OCI-M2 (cell line): ENCODE data around the gene ADGRL2.

ENCODE experiments used
- DNase-seq: peaks from one replicate; lab custom pipeline; 2025; ENCODE audit not compliant: unreplicated experiment; lab: John Stamatoyannopoulos, UW

ADGRL2 gene

DNA sequence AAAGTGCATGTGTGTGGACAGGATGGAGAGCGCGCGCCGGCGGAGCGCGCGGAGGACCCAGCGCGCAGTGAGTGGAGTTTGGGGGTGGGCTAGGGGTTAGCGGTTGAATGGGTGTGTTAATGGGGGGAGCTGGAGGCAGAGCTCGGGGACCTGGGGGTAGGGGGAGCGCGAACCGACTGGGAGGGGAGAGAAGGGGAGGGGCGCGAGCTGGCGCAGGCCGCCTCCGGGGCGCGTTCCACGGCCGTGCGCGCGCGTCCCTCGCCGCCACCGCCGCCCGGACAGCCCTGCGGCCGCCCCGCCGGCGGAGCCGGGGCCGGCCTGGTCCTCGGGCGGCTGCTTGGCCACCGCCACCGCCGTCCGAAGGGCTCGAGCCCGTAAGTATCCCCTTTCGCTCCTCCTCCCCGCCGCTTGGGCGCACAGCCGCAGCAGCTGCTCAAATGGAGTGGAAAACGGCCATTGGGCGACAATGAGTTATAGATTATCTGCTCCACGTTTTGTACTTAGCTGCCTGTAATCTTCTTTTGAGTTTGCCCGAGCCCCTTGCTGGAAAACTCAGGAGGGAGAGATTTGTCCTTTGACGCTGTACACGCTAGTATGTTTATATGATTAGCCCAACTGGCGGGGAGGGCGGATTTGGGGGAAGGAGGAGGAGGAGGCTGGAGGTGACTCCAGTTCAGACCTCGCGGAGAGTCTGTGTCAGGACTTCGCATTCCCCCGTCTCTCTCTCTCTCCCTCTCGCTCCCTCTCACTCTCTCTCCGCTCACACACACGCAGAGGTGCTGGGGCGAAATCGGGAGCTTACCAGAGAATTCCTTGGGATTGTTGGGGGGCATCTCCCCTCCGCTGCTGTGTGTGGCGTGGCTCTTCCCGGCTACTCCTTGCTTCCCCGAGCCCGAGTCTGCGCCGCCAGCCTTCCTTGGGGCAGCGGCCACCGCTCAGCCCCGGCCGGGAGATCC, at the start of gene ADGRL2:
Gene ADGRL2, plus strand, starts transcription at position 240 of the 956 bp plus-strand sequence. CDS start 36,051 bp downstream, outside the sequence.
- peak; percentile 19 for DNase-seq

DNA sequence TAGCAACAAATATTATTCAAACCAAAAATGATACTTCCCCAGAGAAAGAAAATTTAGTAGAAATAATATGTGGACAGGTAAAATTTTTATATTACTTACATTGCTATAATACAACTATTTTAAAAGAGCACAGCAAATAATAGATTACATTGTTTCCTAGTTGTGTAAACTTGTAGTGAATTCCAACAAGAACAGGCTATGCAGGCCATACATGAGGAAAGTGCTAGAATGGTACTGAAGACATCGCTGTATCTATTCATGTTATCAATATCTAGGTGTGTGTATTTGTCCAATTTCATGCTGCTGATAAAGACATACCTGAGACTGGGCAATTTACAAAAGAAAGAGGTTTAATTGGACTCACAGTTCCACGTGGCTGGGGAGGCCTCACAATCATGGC, 47.9 kb upstream of the ADGRL2 start:
- no peak for DNase-seq

DNA sequence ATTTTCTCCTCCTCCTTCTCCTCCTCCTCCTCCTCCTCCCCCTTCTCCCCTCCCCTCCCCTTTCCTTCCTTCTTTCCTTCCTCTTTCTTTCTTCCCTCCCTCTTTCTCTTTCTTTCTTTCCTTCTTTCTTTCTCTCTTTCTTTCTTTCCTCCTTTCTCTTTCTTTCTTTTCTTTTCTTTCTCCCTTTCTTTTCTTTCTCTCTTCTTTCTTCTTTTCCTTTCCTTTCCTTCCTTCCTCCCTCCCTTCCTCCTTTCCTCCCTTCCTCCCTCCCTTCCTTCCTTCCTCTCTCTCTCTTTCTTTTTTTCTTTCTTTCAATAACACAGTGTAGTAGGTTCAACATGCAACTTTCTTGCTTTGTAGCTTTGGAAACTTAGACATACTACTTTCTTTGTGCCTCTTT, 46.3 kb upstream of the ADGRL2 start:
- no peak for DNase-seq

DNA sequence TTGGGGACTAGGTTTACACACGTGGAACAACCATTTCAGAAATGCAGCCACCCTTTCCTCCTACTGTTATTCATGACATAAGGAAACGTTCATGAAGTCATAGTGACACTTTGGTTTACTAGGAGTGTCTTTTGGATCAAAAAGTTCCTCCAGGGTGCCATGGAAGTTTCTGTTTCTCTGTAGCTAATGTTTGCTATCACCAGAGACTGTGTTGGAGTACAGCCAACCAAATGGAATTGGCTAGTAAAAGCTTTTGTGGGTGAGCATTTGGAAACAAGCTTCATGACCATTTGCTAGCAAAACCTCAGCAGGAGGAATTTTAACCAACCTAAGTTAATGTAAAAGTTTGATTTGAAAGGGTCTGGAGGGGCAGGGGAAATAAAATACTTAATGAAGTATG, 43.9 kb upstream of the ADGRL2 start:
- no peak for DNase-seq

DNA sequence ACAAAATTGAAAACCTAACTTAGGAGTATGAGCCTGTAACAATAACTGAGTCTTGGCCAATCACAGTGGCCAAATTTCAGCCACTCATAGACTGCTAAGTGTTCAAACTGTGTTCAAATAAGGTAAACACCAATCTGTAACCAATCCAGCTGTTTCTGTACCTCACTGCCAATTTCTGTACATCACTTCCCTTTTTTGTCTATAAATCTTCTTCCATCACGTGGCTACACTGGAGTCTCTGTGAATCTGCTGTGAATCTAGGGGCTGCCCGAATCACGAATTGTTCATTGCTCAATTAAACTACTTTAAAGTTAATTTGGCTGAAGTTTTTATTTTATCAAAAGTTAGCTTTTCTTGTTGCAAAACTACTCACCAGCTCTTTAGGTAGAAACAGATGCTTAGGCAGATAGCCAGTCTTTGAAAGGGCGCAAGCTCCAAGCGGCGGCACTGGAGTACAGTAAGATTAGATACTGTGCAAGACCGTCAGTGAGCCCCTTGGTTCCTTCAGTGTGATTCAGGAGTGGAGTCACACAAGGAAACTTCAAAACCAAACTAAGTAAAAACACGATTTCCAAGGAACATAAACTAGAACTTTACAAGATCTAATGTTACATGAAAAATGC, 43.2 kb upstream of the ADGRL2 start:
- DNase-seq, result no peak

DNA sequence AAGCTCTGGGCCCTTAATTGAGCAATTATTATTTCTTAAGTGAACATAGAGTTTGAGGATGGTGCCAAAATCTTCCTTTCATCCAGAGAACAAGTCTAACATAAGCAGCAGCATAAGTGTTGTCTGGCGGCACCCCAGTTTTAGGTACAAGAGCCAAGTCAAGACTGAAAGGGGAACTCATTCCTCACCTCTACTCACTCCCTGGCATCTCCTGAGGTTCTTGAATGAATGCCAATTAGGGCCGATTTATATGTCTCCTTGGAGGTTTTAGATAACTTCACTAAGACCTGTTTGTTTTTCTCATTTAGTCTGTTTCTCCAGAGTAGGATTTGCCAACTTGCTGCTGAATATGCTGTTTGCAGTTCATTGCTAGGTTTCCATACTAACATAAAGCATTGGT, 42.6 kb upstream of the ADGRL2 start:
- DNase-seq, result no peak

DNA sequence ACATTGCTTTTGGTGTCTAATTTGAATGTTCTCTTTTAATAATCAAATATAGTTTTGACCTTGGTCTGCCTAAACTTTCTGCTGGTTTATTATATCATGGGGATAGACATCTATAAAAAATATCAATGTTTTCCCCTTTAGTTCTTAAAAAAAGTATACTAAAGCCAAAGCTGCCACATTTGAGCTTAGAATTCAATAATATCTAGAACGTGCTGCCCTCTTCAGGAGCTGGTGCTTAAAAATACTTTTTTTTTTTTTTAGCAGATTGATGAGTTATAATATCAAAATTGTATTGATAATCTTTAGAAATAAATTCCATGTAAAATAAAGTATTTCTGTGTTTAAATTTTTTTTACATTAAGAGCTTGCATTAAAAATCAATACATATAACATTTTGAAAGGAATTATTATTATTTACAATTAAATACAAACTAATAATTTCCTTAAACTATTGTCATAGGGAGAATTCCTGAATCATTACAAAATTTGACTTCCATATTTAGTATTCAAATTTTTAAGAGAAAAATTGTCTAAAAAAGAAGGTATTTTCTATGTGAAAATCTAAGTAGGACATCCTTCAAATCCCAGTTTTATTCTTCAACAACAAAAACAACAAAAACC, 40.1 kb upstream of the ADGRL2 start:
- no peak for DNase-seq

DNA sequence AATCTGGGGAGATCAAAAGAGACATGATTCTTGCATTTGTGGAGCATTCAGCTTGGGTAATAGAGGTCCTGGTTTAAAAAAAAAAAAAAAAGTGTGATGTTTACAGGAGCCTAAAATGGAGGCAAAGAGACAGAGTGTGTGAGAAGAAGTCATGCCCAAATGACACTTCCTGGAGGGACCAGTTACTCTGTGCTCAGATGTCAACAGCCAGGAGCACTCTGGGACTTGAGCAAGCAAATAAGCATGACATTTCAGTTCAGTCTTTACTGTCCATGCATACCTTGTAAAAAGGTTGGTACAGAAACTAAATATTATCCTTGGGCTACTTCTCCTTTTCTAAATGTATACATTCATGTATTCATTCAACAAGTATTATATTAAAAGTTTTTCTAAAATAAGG, 25.2 kb upstream of the ADGRL2 start:
- DNase-seq, result no peak

DNA sequence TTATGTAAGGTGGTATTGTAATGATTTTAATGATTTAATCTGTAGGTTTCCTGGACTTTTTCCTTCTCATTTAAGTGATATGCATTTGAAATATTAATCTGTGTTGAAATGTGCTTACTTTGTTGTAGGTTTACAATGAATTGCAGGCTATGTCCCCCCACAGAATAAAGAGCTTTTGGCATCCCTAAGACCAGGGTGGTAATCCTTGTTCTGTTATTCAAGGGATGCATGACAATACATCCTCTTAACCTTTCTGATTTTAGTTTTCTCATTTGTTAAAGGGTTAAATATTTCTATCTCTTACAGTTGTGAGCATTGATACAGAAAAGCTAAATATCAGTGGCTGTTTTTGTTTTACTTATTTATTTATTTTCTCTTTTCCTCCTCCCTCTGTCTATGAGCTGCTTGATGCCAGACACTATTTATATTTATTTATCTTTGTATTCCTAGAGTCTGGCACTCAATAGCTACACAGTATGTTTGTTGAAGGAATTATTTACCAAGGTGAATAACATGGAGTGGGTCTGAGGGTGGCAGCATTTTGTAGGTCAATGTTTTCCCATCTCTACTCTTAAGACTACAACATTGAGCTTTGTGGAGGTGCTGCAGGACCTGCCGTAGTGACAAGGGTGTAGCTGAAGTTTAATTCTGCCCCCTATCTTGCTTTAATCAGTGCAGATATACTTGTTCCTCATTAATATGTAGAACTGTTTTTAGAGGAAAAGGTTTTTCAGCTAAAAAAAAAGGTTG, 19.9 kb upstream of the ADGRL2 start:
- DNase-seq, result no peak

DNA sequence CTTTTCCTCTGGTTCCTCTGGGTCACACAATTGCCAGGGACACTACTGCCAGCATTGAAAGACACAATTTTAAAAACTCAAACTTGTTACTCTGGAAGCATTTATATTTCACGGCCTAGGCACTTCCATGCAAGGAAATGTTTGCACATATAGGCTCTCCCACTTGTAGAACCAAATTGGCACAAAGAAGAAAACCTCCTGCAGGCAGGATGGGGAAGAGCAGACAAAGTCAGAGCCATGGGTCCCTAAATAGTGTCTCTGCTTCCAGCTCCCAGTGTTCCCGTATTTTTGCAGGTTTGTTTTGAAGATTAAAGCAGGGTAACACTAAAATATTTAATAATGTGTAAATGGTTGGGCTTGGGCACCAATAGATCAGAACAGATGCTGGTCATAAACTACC, 19.0 kb upstream of the ADGRL2 start:
- DNase-seq, result no peak

DNA sequence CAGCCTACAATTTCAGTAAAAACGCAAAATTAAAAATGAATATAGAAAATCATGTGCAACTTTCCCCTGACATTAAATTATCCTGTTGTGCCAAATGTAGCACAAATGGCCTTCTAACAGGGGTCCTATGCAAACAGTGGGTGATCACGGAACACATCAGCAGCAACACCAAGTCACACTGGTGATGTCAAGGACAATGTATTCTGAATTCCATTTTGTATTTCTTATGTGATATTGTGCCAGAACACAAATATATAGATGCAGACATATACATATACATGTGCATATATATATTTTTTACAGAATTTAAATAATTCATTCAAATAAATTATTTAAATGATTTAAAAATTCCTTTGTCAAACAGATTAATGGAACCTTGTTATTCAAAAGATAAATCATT, 8.6 kb upstream of the ADGRL2 start:
- no peak for DNase-seq

DNA sequence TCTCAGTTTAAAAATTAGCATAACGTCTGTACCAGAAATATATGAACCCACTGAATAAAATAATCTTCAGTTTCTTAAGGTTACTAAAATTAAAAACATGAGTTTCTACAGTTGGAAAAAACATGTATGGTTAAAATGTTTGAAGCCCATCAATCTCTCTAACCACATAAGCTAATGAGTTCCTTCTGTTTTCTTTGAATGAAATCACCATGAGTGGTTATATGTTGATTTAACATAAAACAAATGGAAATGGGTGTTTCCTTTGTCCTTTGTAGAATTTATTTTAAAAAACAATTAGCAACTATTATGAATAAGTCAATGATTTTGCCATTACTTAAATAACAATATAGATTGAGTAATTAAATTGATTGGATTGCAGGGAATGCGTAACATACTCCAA, 3.0 kb upstream of the ADGRL2 start:
- DNase-seq, result no peak

DNA sequence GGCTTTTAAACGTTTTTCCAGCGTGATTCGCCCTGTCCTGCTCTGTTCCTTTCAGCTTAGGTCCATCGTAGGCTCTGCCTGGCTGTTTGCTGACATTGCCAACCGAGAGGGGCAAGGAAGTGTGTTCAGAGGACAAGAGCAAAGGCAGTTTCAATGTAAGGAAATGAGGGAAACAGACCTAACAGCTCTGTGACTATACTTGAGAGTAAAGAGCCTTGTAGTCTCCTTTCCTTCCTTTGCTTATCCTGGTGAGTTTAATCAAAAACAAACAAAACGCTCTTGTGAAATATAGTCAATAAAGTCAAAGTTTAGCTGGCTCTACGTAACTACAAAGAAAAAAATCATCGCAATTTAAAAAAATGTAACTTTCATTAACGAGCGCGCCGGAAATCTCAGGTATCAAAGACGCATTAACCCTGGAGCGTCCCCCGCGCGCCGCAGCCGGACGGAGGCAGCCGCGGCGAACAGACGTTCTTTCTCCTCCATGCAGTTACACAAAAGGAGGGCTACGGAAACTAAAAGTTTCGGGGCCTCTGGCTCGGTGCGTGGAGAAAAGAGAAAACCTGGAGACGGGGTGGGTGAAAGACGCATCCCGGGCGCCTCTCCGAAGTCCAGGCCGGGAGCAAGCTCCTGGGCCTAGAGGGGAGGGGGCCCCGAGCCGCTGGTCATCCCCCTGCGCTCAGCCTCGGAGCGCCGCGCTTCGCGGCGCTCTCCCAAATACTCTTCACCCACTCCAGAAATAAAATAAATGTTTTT, 617 bp upstream of the ADGRL2 start:
- DNase-seq, result no peak

DNA sequence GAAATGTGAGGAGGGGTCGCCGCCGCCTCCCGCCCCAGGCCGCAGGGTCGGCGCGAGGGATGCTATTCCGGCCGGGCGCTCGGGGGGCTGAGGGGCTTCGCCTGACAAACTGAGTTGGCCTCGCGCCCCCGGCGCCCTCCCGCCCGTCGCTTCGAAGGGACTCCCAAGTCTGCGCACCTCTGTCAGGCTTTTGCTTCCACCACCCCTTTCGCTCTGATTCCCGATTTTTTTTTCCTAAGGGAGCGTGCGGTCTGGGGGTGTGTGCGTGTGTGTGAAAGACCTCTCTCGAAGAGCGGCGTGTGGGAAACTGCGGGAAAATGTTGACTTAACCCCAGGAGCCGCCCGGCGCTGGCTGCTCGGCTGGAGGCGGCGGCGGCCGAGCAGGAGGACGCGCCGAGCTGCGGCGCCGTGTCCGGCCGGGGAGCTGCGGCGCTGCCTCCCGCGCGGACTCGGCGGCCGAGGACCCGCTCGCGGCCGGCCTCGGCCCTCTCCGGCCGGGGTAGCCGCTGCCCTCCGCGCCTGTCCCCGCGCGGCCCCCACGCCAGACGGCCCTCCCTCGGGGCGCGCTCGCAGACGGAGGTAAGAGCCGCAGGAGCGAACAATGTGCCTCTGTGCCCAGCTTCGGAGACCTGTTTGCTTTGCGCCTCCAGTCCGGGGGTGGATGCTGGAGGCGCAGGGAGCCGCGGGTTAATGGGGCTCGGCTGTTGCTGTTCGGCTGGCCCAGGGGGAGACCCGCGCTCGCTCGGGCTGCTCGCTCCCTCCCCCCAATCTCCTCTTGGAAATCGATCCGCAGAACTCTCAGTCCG, 1.1 kb downstream of the ADGRL2 start:
- DNase-seq, result no peak

DNA sequence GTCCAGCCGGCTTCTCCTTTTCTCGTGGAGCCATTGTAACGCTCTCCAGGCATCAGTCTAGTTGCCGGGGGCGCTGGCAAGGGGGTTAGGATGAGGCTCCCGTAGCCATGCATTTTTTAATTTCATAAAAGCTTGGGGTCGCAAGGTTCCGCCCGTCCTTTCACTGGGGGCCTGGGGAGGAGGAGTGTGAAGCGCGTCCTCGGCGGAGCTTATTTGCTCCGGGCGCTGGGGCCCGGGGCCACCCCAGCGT, 1.6 kb downstream of the ADGRL2 start:
- no peak for DNase-seq

DNA sequence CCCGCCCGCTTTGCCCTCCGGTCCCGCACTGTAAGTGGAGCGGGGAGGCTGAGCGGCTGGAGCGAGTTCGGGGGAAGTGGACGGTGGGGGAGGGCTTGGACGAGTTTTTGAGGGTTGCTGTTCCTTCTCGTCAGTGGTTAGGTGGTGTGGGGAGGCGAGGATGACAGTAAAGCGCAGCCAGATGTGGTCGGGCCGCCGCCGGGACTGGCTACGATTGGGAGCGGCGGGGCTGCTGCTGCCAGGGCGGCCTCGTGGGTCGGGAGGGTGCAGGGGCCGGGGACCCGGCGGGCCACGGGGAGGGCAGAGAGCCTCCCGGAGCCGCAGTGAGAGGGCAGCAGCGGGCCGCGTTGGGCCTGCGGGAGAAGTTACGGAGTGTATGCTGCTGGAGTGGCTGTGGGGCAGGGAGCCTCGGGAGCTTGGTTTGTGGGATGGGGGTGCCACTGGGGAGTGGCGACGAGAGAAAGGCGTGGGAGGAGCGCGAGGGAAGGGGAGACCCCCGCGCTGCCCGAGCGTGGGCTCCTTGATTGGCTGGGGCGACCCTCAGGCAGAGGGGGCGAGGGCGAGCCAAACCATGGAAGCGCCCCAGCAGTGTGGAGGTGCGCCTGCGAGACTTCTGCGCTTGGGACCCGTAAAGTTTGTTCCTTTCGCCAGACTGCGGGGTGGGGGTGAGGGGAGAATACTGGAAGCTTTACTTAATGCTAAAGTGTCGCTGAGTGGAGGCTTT, 2.1 kb downstream of the ADGRL2 start:
- DNase-seq, result peak; percentile 7

DNA sequence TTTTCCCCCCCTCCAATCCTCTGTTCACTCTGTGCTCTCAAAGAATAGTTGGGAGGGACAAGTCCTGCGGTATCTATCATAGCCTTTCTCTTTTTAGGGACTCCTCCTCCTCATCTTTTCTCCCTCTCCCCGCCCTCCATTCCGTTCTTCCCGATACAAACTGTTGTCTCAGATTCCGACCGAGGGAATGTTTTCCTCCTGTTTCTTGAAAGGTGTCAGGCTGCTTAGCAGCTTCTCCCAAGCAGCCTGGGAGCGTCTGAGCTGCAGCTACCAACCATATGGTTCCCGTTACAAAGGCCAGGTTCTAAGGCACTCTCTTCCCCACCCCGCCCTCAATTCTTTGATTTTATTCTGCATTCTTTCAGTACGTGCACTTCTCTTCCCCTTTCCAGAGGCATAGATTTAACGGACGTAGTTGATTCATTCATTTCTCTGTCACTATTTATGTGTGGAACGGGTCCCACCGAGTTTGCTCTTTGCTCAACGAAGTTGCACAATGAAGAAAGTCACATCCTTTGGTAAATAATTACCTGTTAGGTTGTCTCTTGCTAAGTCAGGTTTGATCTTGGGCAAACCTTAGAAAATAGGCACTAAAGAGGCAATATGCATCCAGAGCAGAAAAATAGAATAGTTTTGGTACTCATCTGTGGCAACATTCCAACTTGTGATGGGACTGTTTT, 2.8 kb downstream of the ADGRL2 start:
- DNase-seq, result no peak

DNA sequence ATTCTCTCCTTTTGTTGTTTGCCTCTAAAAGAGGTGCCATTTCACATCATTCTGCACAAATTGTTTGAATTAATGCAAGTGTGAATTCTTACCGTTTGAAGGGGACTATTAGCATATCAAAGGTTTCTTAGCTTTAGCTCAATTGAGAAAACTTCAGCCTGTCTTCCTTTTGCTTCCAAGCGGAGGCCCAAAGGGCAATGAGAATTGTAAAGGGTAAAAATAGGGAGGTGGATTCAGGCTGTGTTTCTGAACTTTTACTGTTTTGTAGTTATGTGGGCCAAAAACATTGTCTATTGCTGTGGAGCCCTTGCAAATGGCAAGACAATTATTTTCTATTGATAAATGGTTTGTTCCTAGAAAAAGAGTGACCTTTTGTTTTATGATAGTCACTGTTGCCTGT, 3.6 kb downstream of the ADGRL2 start:
- no peak for DNase-seq
